Fibroblast of the aortic adventitia (primary cell): ENCODE measurements around the gene SLC22A4. TPM values are rescaled to one million over a fixed set of nuclear protein-coding genes. Genes with fewer than 3 reads are reported as not detected.

ENCODE experiments used
- DNase-seq: peaks from one replicate; pipeline ENCODE4 v3.0.0-alpha.2; 2010; ENCODE audit warnings: low read depth
- H3K4me3 ChIP-seq: 2 replicates; pipeline ENCODE4 v1.5.1; 2011; ENCODE audit warnings: low read depth, mild to moderate bottlenecking, control low read depth, low read length, moderate library complexity
- CTCF ChIP-seq: IDR thresholded peaks from 2 replicates; pipeline ENCODE4 v1.5.1; 2011; ENCODE audit warnings: mild to moderate bottlenecking, low read length, control low read depth, inconsistent platforms; ENCODE audit not compliant: insufficient read depth
- total RNA-seq: library from RNA; depleted of rRNA; stranded (reverse); fragments of >200 nt; gene quantifications from 2 replicates; pipeline ENCODE4 v1.2.3, GENCODE V29; 2012; ENCODE audit warnings: low replicate concordance

The SLC22A4 gene
- total RNA-seq, 1 donor = 5.7 TPM

GRCh38 chr5:132370971-132371602 lies 76.9 kb downstream of the SLC22A4 start:
- no peak for DNase-seq
- peak overlapping the region; percentile 71 for H3K4me3 ChIP-seq
- no peak for TF ChIP-seq CTCF

GRCh38 chr5:132371603-132371994 lies 77.4 kb downstream of the SLC22A4 start:
- TF ChIP-seq CTCF = no peak
- no peak overlapping the region for H3K4me3 ChIP-seq
- DNase-seq = no peak

GRCh38 chr5:132372127-132372526 lies 77.9 kb downstream of the SLC22A4 start:
- DNase-seq = no peak
- no peak for TF ChIP-seq CTCF
- H3K4me3 ChIP-seq = no peak overlapping the region

- H3K4me3 ChIP-seq = no peak overlapping the region
- no peak for DNase-seq
- TF ChIP-seq CTCF = no peak
Measured at GRCh38 chr5:132372542-132372941, 78.3 kb downstream of the SLC22A4 start.

GRCh38 chr5:132375957-132376356 lies 81.8 kb downstream of the SLC22A4 start:
- no peak overlapping the region for H3K4me3 ChIP-seq
- TF ChIP-seq CTCF = no peak
- DNase-seq = no peak

GRCh38 chr5:132376694-132377641 lies 82.8 kb downstream of the SLC22A4 start:
- no peak for DNase-seq
- no peak overlapping the region for H3K4me3 ChIP-seq
- TF ChIP-seq CTCF = no peak
